Liver (tissue), 2 donors: Measurements from ENCODE around the gene TUBGCP4.

Experiments used
- CTCF ChIP-seq: fragments of 150-350 bp; IDR thresholded peaks from 2 replicates; pipeline ENCODE4 v1.5.1; 2017; ENCODE audit warnings: improper control_type of control experiment, low read depth, low read length; ENCODE audit not compliant: missing input control
- MAX ChIP-seq: IDR thresholded peaks from 2 replicates; pipeline ENCODE4 v1.6.1; 2016; ENCODE audit warnings: antibody characterized with exemption
- YY1 ChIP-seq: IDR thresholded peaks from 2 replicates; pipeline ENCODE4 v1.6.1; 2016; ENCODE audit warnings: antibody characterized with exemption, mild to moderate bottlenecking
- ZBTB33 ChIP-seq: IDR thresholded peaks from 2 replicates; pipeline ENCODE4 v1.6.1; 2016; ENCODE audit warnings: antibody characterized with exemption
- donor health status: healthy.

GRCh38 chr15:43403616-43404015, 32.7 kb downstream of the TUBGCP4 start:
- no peak for TF ChIP-seq CTCF
- TF ChIP-seq MAX = no peak
- TF ChIP-seq ZBTB33 = no peak
- TF ChIP-seq YY1 = no peak
